Amniotic stem cell (primary cell): ENCODE data around the gene LPIN1.

ENCODE experiments used
- DNase-seq: peaks from one replicate; lab custom pipeline; 2025; lab: John Stamatoyannopoulos, UW

The LPIN1 gene

DNA sequence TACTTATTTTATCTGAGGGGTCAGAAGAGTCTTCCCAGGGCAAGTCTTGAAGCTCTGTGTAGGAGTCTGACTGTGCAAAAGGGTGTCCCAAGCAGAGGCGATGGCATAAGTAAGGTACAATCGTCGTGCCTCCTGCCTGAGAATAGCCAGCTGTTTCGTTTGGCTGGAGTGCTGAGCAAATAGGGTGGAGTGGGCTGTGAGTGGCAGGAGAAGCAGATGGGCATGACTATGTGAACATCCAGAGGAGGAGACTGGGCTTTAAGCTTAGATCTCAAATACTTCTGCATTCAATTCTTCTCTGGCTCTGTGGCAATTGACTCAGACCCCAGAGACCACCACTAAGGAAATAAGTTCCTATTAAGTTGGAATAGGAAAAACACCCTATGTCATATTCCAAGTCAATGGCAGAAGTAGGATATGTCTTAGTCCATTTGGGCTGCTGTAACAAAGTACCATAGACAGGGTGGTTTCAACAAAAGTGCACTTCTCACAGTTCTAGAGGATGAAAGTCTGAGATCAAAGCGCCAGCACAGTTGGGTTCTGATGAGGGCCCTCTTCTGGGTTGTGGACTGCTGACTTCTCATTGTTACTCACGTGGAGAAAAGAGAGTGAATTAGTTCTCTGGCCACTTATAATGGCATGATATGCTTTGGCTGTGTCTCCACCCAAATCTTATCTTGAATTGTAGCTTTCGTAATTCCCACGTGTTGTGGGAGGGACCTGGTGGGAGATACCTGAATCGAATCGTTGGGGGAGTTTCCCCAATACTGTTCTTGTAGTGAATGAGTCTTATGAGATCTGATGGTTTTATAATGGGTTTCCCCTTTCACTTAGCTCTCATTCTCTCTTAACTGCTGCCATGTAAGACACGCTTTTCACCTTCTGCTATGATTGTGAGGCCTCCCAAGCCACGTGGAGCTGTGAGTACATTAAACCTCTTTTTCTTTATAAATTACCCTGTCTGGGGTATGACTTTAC lies 120.2 kb downstream of the LPIN1 start:
- no peak for DNase-seq

- DNase-seq, result no peak
These were observed 121.5 kb downstream of the LPIN1 start for GRCh38 chr2:11867926-11868325.

GRCh38 chr2:11869391-11869991 lies 123.1 kb downstream of the LPIN1 start:
- DNase-seq, result no peak

- no peak for DNase-seq
These were observed 123.6 kb downstream of the LPIN1 start for GRCh38 chr2:11870064-11870463.

DNA sequence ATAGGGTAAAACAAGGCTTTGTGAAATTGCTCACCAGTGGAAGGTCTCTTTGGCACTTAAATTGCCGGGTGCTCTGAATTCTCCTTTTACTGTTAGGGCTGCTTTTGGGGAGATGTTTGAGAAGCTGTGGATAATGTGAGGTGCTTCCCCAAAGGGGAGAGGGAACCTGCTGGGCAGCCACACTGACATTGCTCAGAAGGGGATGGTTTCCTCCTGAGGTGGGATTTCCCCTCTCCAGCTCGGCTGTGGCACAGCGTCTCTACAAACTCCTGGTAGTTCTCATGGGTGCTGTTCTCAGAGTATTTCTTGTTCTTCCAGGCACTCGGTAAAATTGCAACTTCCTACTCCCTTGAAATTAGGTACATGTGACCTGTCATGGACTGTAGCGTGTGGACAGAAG lies 124.2 kb downstream of the LPIN1 start:
- DNase-seq, result no peak

- DNase-seq, result no peak
These were observed 125.0 kb downstream of the LPIN1 start for GRCh38 chr2:11871421-11871820.

- no peak for DNase-seq
These were observed 126.0 kb downstream of the LPIN1 start for GRCh38 chr2:11872247-11872947.

- DNase-seq, result no peak
These were observed 126.5 kb downstream of the LPIN1 start for GRCh38 chr2:11872948-11873269.

DNA sequence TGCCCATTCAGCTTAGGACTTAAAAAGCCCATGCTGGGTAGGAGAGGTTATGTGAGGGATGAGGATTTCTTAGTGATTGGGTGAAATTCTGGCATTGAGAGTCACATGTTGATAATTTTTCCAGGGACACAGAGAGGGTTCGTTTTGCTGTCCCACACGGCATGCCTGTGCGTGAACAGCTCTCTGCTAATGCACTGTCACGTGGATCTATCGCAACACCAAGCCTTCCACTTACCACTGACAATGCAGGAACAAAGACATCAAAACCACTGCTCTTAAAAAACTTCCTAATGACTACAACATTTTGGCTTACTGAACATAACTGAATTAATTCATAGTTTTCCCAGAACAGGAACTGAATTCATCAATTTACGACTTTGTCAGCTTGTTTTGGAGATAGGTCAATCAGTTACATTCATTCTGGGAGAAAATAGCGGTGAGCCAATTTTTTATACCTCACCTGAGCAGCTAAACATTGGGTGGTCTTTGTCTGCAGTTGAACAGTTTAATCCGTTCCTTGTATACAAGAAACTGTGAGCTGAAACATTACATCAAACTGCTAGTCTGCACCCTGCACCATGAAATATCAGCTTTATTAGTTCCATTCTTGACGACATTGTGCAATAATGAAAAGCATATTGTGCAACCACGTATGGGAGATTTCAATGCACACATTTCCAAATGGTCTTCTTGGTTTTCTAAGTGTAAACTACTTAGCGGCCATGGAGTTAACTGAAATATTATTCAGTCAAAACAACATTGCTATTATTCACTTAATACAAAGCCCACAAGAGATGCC lies 127.1 kb downstream of the LPIN1 start:
- DNase-seq, result no peak

GRCh38 chr2:11874861-11875260 lies 128.4 kb downstream of the LPIN1 start:
- DNase-seq, result no peak

DNA sequence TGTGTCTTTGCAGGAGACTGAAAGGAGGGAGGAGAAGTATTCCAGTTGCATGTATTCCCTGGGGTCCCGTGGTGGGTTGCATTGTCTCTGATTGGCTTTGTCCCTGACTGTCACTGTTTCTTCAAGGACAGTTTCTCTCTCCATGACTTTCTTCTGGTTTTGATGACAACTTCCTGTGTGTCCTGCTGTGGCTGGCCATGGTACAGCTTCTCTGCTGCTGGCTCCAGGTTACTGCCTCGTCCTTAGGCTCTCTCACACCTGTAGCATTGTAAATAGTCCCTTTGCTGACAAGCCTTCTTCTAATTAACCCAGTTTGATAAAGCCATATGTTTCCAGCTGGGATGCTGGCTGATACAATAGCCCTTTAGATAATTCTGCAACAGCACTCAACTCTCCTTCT lies 129.0 kb downstream of the LPIN1 start:
- no peak for DNase-seq

GRCh38 chr2:11876436-11876835 lies 130.0 kb downstream of the LPIN1 start:
- no peak for DNase-seq

DNA sequence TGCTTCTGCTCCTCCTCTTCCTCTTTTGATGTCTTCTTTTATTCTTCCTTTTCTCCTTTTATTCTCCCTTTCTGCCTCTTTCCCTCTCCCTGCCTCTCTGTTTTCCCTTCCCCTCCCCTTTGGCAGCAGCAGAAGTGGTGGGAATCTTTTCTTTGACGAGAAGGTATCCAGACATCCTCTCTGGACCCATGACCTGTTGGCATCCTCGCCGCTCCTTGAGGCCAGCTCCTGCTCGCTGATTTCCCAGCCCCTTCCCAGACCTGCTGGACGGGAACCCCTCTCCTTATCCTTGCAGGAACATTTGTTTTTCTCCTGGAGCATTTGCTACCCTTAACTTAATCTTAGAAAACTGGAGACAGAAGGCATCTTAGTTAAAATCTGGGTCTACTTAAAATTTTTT lies 130.5 kb downstream of the LPIN1 start:
- no peak for DNase-seq
